Inflammatory macrophage treated with lipopolysaccharide for 4 hours (primary cell): ENCODE measurements around the gene OLA1.

ENCODE experiments used
- DNase-seq: peaks from one replicate; pipeline ENCODE4 v3.0.0-alpha.2; 2020

OLA1 gene

GRCh38 chr2:174059884-174060244, 188.5 kb downstream of the OLA1 start:
- DNase-seq: no peak

GRCh38 chr2:174059178-174059883, 189.0 kb downstream of the OLA1 start:
- DNase-seq: peak; percentile 85

GRCh38 chr2:174058456-174058855, 189.9 kb downstream of the OLA1 start:
- DNase-seq: peak; percentile 61

GRCh38 chr2:174058026-174058425, 190.3 kb downstream of the OLA1 start:
- peak; percentile 31 for DNase-seq

GRCh38 chr2:174054926-174055325, 193.4 kb downstream of the OLA1 start:
- DNase-seq: peak; percentile 78

GRCh38 chr2:174053355-174054151, 194.8 kb downstream of the OLA1 start:
- DNase-seq: no peak

GRCh38 chr2:174052584-174052976, 195.8 kb downstream of the OLA1 start:
- no peak for DNase-seq

GRCh38 chr2:174051741-174052583, 196.4 kb downstream of the OLA1 start:
- DNase-seq: no peak

- DNase-seq: no peak
These were observed 197.3 kb downstream of the OLA1 start for GRCh38 chr2:174051068-174051467.

- DNase-seq: no peak
These were observed 198.4 kb downstream of the OLA1 start for GRCh38 chr2:174049895-174050294.

GRCh38 chr2:174048243-174048642, 200.1 kb downstream of the OLA1 start:
- no peak for DNase-seq

GRCh38 chr2:174047746-174048145, 200.6 kb downstream of the OLA1 start:
- no peak for DNase-seq

- DNase-seq: no peak
These were observed 202.2 kb downstream of the OLA1 start for GRCh38 chr2:174046172-174046571.

GRCh38 chr2:174044556-174044955, 203.8 kb downstream of the OLA1 start:
- peak; percentile 33 for DNase-seq

- no peak for DNase-seq
These were observed 208.0 kb downstream of the OLA1 start for GRCh38 chr2:174040417-174040701.

- peak; percentile 98 for DNase-seq
These were observed 208.5 kb downstream of the OLA1 start for GRCh38 chr2:174039551-174040416.

- DNase-seq: peak; percentile 73
These were observed 209.9 kb downstream of the OLA1 start for GRCh38 chr2:174038462-174038861.

GRCh38 chr2:174036825-174037224, 211.5 kb downstream of the OLA1 start:
- no peak for DNase-seq

GRCh38 chr2:174035981-174036742, 212.2 kb downstream of the OLA1 start:
- peak; percentile 97 for DNase-seq

- peak; percentile 39 for DNase-seq
These were observed 213.2 kb downstream of the OLA1 start for GRCh38 chr2:174035117-174035635.

- DNase-seq: no peak
These were observed 215.2 kb downstream of the OLA1 start for GRCh38 chr2:174033163-174033550.

GRCh38 chr2:174031226-174031625, 217.1 kb downstream of the OLA1 start:
- DNase-seq: no peak
